ENCODE measurements around the gene MRAS.

Gene MRAS

DNA sequence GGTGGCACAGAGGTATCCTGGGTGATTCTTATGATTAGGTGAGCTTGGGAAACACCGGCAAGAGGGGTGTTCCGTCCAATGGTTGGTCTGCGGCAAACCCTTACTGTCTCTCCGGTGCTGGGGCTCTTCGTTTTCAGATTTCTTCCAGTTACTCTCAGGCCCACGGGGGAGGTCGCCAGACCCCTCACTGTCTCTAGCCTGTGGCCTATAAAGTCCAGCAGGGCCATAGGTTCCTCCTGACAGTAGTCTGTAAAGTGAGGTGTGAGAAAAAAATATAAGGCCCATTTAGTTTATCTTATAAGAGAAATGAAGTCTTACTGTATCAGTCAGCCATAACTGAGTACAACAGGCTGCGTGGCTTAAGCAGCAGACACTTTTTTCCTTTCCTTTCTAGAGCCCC is 87.5 kb downstream of the MRAS start:
- Histone ChIP-seq H3K4me3 (ENCODE audit: insufficient read depth, low read length, poor library complexity, severe bottlenecking) (no peak overlapping the region), H2AFZ (ENCODE audit: low read depth, low read length, severe bottlenecking) (no peak overlapping the region), H3K9ac (ENCODE audit: low read length) (no peak overlapping the region), H4K20me1 (ENCODE audit: low read depth, low read length) (no peaks in the 10 kb centered on the region), H3K9me3 (ENCODE audit: insufficient read depth, low read length) (no peaks in the 10 kb centered on the region), H3K36me3 (ENCODE audit: low read length) (no peaks in the 10 kb centered on the region), H3K9me2 (replicated peaks; ENCODE audit: insufficient read depth, low read length) (no peaks in the 10 kb centered on the region), H3K4me2 (ENCODE audit: low read depth, low read length, poor library complexity, severe bottlenecking) (no peak overlapping the region), H3K79me2 (ENCODE audit: insufficient read depth, low read length) (no peaks in the 10 kb centered on the region), H3F3A (ENCODE audit: insufficient read depth) (no peaks in the 10 kb centered on the region), H3K27ac (ENCODE audit: low read depth, low read length) (no peak overlapping the region), H3K27me3 (ENCODE audit: low read length) (no peaks in the 10 kb centered on the region)
- no peak for TF ChIP-seq EZH2phosphoT487 (conservative IDR thresholded peaks at IDR 0.05; ENCODE audit: low read length)
- no peak for TF ChIP-seq CTCF (IDR thresholded peaks at IDR 0.05; ENCODE audit: insufficient read depth, low read length, poor library complexity, severe bottlenecking)

GRCh38 chr3:138437281-138437680 is 88.9 kb downstream of the MRAS start:
- Histone ChIP-seq H3K9ac (ENCODE audit: low read length) (no peak overlapping the region), H3K9me3 (ENCODE audit: insufficient read depth, low read length) (no peaks in the 10 kb centered on the region), H2AFZ (ENCODE audit: low read depth, low read length, severe bottlenecking) (no peak overlapping the region), H3K36me3 (ENCODE audit: low read length) (no peaks in the 10 kb centered on the region), H3K4me2 (ENCODE audit: low read depth, low read length, poor library complexity, severe bottlenecking) (no peak overlapping the region), H3K27ac (ENCODE audit: low read depth, low read length) (no peak overlapping the region), H3K79me2 (ENCODE audit: insufficient read depth, low read length) (no peaks in the 10 kb centered on the region), H4K20me1 (ENCODE audit: low read depth, low read length) (no peaks in the 10 kb centered on the region), H3K9me2 (replicated peaks; ENCODE audit: insufficient read depth, low read length) (no peaks in the 10 kb centered on the region), H3K27me3 (ENCODE audit: low read length) (no peaks in the 10 kb centered on the region), H3K4me3 (ENCODE audit: insufficient read depth, low read length, poor library complexity, severe bottlenecking) (no peak overlapping the region), H3F3A (ENCODE audit: insufficient read depth) (no peaks in the 10 kb centered on the region)
- no peak for TF ChIP-seq CTCF (IDR thresholded peaks at IDR 0.05; ENCODE audit: insufficient read depth, low read length, poor library complexity, severe bottlenecking)
- TF ChIP-seq EZH2phosphoT487 (conservative IDR thresholded peaks at IDR 0.05; ENCODE audit: low read length): no peak

DNA sequence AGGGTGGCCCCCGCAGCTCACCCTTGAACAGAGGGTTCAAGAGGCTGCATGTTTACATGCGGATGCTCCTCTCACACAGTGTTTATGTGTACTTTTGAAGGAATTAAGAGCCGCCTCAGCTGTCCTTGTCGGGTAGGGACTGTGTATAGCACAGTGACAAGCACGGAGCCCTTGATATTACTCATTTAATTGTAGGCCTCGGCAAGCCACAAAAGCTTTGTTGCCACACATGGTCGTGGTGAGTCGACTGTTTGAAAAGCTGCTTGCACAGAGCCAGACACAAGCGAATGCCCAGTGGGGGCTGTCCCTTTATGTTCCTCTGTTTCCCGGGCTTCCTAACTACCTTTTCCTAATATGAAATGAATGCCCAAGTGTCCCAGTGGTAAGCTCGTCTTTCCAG is 90.5 kb downstream of the MRAS start:
- Histone ChIP-seq H2AFZ (ENCODE audit: low read depth, low read length, severe bottlenecking) (no peak overlapping the region), H3K4me2 (ENCODE audit: low read depth, low read length, poor library complexity, severe bottlenecking) (no peak overlapping the region), H3K9me3 (ENCODE audit: insufficient read depth, low read length) (no peaks in the 10 kb centered on the region), H3K9me2 (replicated peaks; ENCODE audit: insufficient read depth, low read length) (no peaks in the 10 kb centered on the region), H3K36me3 (ENCODE audit: low read length) (no peaks in the 10 kb centered on the region), H3K9ac (ENCODE audit: low read length) (no peak overlapping the region), H4K20me1 (ENCODE audit: low read depth, low read length) (no peaks in the 10 kb centered on the region), H3K27me3 (ENCODE audit: low read length) (no peaks in the 10 kb centered on the region), H3K4me3 (ENCODE audit: insufficient read depth, low read length, poor library complexity, severe bottlenecking) (no peak overlapping the region), H3F3A (ENCODE audit: insufficient read depth) (no peaks in the 10 kb centered on the region), H3K27ac (ENCODE audit: low read depth, low read length) (no peak overlapping the region), H3K79me2 (ENCODE audit: insufficient read depth, low read length) (no peaks in the 10 kb centered on the region)
- TF ChIP-seq EZH2phosphoT487 (conservative IDR thresholded peaks at IDR 0.05; ENCODE audit: low read length): no peak
- TF ChIP-seq CTCF (IDR thresholded peaks at IDR 0.05; ENCODE audit: insufficient read depth, low read length, poor library complexity, severe bottlenecking): no peak

DNA sequence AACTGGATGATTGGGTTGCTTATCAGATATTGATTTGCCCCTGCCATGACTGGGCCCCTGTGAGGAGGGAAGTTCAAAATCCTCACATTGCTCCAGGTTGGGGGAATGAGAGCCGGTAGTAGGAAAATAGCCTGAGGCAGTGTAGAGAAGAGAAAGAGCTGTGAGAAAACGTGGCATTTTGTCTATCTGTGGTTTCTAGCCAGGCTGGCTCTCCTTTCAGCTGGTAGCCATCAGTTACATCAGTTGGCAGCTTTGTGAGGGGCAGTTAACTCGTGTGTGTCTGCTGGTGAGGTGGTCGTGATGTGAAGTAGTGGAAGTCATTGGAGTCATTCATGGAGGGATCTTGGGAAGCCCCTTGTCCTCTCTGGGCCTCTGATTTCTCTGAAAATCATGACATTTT is 91.3 kb downstream of the MRAS start:
- Histone ChIP-seq H3K4me2 (ENCODE audit: low read depth, low read length, poor library complexity, severe bottlenecking) (no peak overlapping the region), H4K20me1 (ENCODE audit: low read depth, low read length) (no peaks in the 10 kb centered on the region), H3K36me3 (ENCODE audit: low read length) (no peaks in the 10 kb centered on the region), H3K9ac (ENCODE audit: low read length) (no peak overlapping the region), H3K27ac (ENCODE audit: low read depth, low read length) (no peak overlapping the region), H3K4me3 (ENCODE audit: insufficient read depth, low read length, poor library complexity, severe bottlenecking) (no peak overlapping the region), H3K9me2 (replicated peaks; ENCODE audit: insufficient read depth, low read length) (no peaks in the 10 kb centered on the region), H3K9me3 (ENCODE audit: insufficient read depth, low read length) (no peaks in the 10 kb centered on the region), H3K27me3 (ENCODE audit: low read length) (no peaks in the 10 kb centered on the region), H2AFZ (ENCODE audit: low read depth, low read length, severe bottlenecking) (no peak overlapping the region), H3K79me2 (ENCODE audit: insufficient read depth, low read length) (no peaks in the 10 kb centered on the region), H3F3A (ENCODE audit: insufficient read depth) (no peaks in the 10 kb centered on the region)
- TF ChIP-seq EZH2phosphoT487 (conservative IDR thresholded peaks at IDR 0.05; ENCODE audit: low read length) (no peak), CTCF (IDR thresholded peaks at IDR 0.05; ENCODE audit: insufficient read depth, low read length, poor library complexity, severe bottlenecking) (no peak)

Data from SU-DHL-6 (cell line).